Smooth muscle cell (in vitro differentiated cells): ENCODE results near the gene SLC22A23. TPM values are rescaled to one million over a fixed set of nuclear protein-coding genes. Genes with fewer than 3 reads are reported as not detected.

Experiments used
- DNase-seq: peaks from one replicate; lab custom pipeline; 2025; ENCODE audit not compliant: unreplicated experiment; lab: John Stamatoyannopoulos, UW
- H2AFZ ChIP-seq: fragments of 200-600 bp; sonication (generic); 2 replicates; pipeline ENCODE4 v1.6.0; 2016; ENCODE audit warnings: antibody characterized with exemption, low read depth, mild to moderate bottlenecking
- H3F3A ChIP-seq: fragments of 200-600 bp; sonication (generic); 2 replicates; pipeline ENCODE4 v1.6.0; 2017; ENCODE audit warnings: antibody characterized with exemption, low read depth
- H3K27ac ChIP-seq: fragments of 200-600 bp; sonication (generic); 2 replicates; pipeline ENCODE4 v1.5.1; 2016; ENCODE audit warnings: low read depth, mild to moderate bottlenecking
- H3K27me3 ChIP-seq: fragments of 200-600 bp; sonication (generic); 2 replicates; pipeline ENCODE4 v1.6.1; 2016; ENCODE audit warnings: low read depth, mild to moderate bottlenecking
- H3K36me3 ChIP-seq: fragments of 200-600 bp; sonication (generic); 2 replicates; pipeline ENCODE4 v1.5.1; 2016; ENCODE audit warnings: low read depth
- H3K4me1 ChIP-seq: fragments of 200-600 bp; sonication (generic); 2 replicates; pipeline ENCODE4 v1.5.1; 2016; ENCODE audit warnings: low read depth
- H3K4me2 ChIP-seq: fragments of 200-600 bp; sonication (generic); 2 replicates; pipeline ENCODE4 v1.6.0; 2016; ENCODE audit warnings: mild to moderate bottlenecking
- H3K4me3 ChIP-seq: fragments of 200-600 bp; sonication (generic); 2 replicates; pipeline ENCODE4 v1.5.1; 2016; ENCODE audit warnings: mild to moderate bottlenecking
- H3K79me2 ChIP-seq: fragments of 200-600 bp; sonication (generic); 2 replicates; pipeline ENCODE4 v1.6.0; 2016; ENCODE audit warnings: low read depth, mild to moderate bottlenecking
- H3K9ac ChIP-seq: fragments of 200-600 bp; sonication (generic); 2 replicates; pipeline ENCODE4 v1.6.0; 2016; ENCODE audit warnings: low read depth
- H3K9me3 ChIP-seq: fragments of 200-600 bp; sonication (generic); replicated peaks from 2 replicates; pipeline ENCODE4 v1.5.1; 2016; ENCODE audit warnings: low read depth
- H4K20me1 ChIP-seq: fragments of 200-600 bp; sonication (generic); 2 replicates; pipeline ENCODE4 v1.6.0; 2016; ENCODE audit warnings: low read depth
- CTCF ChIP-seq: fragments of 200-600 bp; sonication (generic); IDR thresholded peaks from 2 replicates; pipeline ENCODE4 v1.5.1; 2017; ENCODE audit warnings: borderline replicate concordance, mild to moderate bottlenecking, antibody characterized with exemption; ENCODE audit not compliant: insufficient read depth, poor library complexity, severe bottlenecking
- WGBS: methylation state at CpG from one replicate; pipeline ENCODE4 v1.1.7; 2016; ENCODE audit warnings: low lambda C conversion rate; 5-methylcytosine and 5-hydroxymethylcytosine counted together
- polyA plus RNA-seq: library from polyadenylated mRNA; unstranded; fragments of >200 nt; fragmentation: Nextera tagmentation; extraction: Ambion mirVana; gene quantifications from 2 replicates; pipeline ENCODE4 v1.2.1, GENCODE V29; 2016
- total RNA-seq: library from RNA; depleted of rRNA; stranded (reverse); fragments of >200 nt; gene quantifications from 2 replicates; pipeline ENCODE4 v1.2.3, GENCODE V29; 2014

Gene SLC22A23
- total and polyA plus RNA-seq, 2 experiments from 2014 or later, result 1.6 to 3.8 TPM

- no peak for DNase-seq
- Histone ChIP-seq H3K9me3 (no peaks in the 10 kb centered on the region), H3K4me3 (no peak overlapping the region), H3K4me2 (no peak overlapping the region), H2AFZ (no peak overlapping the region), H3K27me3 (no peaks in the 10 kb centered on the region), H3K36me3 (no peaks in the 10 kb centered on the region), H4K20me1 (no peaks in the 10 kb centered on the region), H3K27ac (peak overlapping the region; percentile 67), H3K9ac (no peak overlapping the region), H3K4me1 (no peaks in the 10 kb centered on the region), H3F3A (no peaks in the 10 kb centered on the region), H3K79me2 (no peaks in the 10 kb centered on the region)
- no peak for TF ChIP-seq CTCF
- 83% methylated on average over 4 of the region's 4 CpGs for WGBS
Observed at GRCh38 chr6:3433005-3433404, 23.8 kb downstream of the SLC22A23 start.

- no peaks in the 10 kb centered on the region for H3F3A ChIP-seq
- no peak overlapping the region for H3K4me2 ChIP-seq
- H3K4me1 ChIP-seq, result no peaks in the 10 kb centered on the region
- no peaks in the 10 kb centered on the region for H4K20me1 ChIP-seq
- no peaks in the 10 kb centered on the region for H3K27me3 ChIP-seq
- H3K9me3 ChIP-seq, result no peaks in the 10 kb centered on the region
- H3K79me2 ChIP-seq, result no peaks in the 10 kb centered on the region
- no peak overlapping the region for H2AFZ ChIP-seq
- H3K9ac ChIP-seq, result no peak overlapping the region
- no peaks in the 10 kb centered on the region for H3K36me3 ChIP-seq
- peak overlapping the region; percentile 67 for H3K27ac ChIP-seq
- no peak for DNase-seq
- H3K4me3 ChIP-seq, result no peak overlapping the region
- 78% methylated on average over 7 of the region's 7 CpGs for WGBS
- TF ChIP-seq CTCF, result no peak
Observed at GRCh38 chr6:3432416-3432815, 24.4 kb downstream of the SLC22A23 start.

DNA sequence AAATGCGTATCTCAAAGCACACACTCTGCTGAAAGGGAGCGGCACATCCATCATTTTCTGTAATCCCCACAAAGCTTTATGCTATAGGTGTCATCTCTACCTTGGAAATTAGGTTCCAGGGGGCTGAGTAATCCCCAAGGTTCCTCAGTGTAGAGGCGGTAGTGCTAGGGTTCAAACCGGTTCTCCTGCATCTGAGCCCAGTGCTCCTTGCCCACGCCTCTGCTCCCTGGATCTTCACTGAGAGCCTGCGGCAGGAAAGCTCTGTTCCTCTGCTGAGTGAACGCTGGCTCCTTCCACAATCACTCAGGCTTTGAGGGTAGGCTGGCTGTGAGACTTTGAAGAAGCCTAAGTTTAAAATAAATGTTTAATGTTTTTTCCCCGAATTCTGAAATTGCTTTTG lies 24.9 kb downstream of the SLC22A23 start:
- no peak overlapping the region for H3K4me3 ChIP-seq
- H2AFZ ChIP-seq, result no peak overlapping the region
- no peak overlapping the region for H3K4me2 ChIP-seq
- no peak for DNase-seq
- no peaks in the 10 kb centered on the region for H3K27me3 ChIP-seq
- 68% methylated on average over 8 of the region's 8 CpGs for WGBS
- no peaks in the 10 kb centered on the region for H3K36me3 ChIP-seq
- H3K9ac ChIP-seq, result no peak overlapping the region
- H3K79me2 ChIP-seq, result no peaks in the 10 kb centered on the region
- TF ChIP-seq CTCF, result no peak
- H3F3A ChIP-seq, result no peaks in the 10 kb centered on the region
- H3K9me3 ChIP-seq, result no peaks in the 10 kb centered on the region
- H3K27ac ChIP-seq, result peak overlapping the region; percentile 67
- no peaks in the 10 kb centered on the region for H4K20me1 ChIP-seq
- no peaks in the 10 kb centered on the region for H3K4me1 ChIP-seq

- no peak overlapping the region for H2AFZ ChIP-seq
- H3K27ac ChIP-seq, result no peak overlapping the region
- H3K4me2 ChIP-seq, result no peak overlapping the region
- H3F3A ChIP-seq, result no peaks in the 10 kb centered on the region
- H3K9me3 ChIP-seq, result no peaks in the 10 kb centered on the region
- 99% methylated on average over 3 of the region's 3 CpGs for WGBS
- H3K9ac ChIP-seq, result no peak overlapping the region
- TF ChIP-seq CTCF, result no peak
- H4K20me1 ChIP-seq, result no peaks in the 10 kb centered on the region
- H3K79me2 ChIP-seq, result no peaks in the 10 kb centered on the region
- no peaks in the 10 kb centered on the region for H3K4me1 ChIP-seq
- DNase-seq, result no peak
- H3K27me3 ChIP-seq, result no peaks in the 10 kb centered on the region
- H3K4me3 ChIP-seq, result no peak overlapping the region
- no peaks in the 10 kb centered on the region for H3K36me3 ChIP-seq
Observed at GRCh38 chr6:3429211-3429610, 27.6 kb downstream of the SLC22A23 start.
